ENCODE results near the gene LRRC28.

Gene LRRC28

GRCh38 chr15:99209326-99209725 is 42.0 kb upstream of the LRRC28 start:
- no peaks in the 10 kb centered on the region for H3K27me3 ChIP-seq (ENCODE audit: insufficient read depth, poor library complexity, severe bottlenecking)
- H3K27ac ChIP-seq (replicated peaks), result no peak overlapping the region
- TF ChIP-seq SPI1 (IDR thresholded peaks at IDR 0.05; ENCODE audit: borderline replicate concordance, low read depth) (no peak), POLR2AphosphoS5 (IDR thresholded peaks at IDR 0.05; ENCODE audit: low read depth) (no peak), GABPA (IDR thresholded peaks at IDR 0.05; ENCODE audit: low read depth) (no peak)
- TF ChIP-seq, protein P1, sequence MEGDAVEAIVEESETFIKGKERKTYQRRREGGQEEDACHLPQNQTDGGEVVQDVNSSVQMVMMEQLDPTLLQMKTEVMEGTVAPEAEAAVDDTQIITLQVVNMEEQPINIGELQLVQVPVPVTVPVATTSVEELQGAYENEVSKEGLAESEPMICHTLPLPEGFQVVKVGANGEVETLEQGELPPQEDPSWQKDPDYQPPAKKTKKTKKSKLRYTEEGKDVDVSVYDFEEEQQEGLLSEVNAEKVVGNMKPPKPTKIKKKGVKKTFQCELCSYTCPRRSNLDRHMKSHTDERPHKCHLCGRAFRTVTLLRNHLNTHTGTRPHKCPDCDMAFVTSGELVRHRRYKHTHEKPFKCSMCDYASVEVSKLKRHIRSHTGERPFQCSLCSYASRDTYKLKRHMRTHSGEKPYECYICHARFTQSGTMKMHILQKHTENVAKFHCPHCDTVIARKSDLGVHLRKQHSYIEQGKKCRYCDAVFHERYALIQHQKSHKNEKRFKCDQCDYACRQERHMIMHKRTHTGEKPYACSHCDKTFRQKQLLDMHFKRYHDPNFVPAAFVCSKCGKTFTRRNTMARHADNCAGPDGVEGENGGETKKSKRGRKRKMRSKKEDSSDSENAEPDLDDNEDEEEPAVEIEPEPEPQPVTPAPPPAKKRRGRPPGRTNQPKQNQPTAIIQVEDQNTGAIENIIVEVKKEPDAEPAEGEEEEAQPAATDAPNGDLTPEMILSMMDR (IDR thresholded peaks at IDR 0.05; ENCODE audit: insufficient read depth, low read length), result no peak
- TF ChIP-seq, protein P2, sequence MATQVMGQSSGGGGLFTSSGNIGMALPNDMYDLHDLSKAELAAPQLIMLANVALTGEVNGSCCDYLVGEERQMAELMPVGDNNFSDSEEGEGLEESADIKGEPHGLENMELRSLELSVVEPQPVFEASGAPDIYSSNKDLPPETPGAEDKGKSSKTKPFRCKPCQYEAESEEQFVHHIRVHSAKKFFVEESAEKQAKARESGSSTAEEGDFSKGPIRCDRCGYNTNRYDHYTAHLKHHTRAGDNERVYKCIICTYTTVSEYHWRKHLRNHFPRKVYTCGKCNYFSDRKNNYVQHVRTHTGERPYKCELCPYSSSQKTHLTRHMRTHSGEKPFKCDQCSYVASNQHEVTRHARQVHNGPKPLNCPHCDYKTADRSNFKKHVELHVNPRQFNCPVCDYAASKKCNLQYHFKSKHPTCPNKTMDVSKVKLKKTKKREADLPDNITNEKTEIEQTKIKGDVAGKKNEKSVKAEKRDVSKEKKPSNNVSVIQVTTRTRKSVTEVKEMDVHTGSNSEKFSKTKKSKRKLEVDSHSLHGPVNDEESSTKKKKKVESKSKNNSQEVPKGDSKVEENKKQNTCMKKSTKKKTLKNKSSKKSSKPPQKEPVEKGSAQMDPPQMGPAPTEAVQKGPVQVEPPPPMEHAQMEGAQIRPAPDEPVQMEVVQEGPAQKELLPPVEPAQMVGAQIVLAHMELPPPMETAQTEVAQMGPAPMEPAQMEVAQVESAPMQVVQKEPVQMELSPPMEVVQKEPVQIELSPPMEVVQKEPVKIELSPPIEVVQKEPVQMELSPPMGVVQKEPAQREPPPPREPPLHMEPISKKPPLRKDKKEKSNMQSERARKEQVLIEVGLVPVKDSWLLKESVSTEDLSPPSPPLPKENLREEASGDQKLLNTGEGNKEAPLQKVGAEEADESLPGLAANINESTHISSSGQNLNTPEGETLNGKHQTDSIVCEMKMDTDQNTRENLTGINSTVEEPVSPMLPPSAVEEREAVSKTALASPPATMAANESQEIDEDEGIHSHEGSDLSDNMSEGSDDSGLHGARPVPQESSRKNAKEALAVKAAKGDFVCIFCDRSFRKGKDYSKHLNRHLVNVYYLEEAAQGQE (IDR thresholded peaks at IDR 0.05; ENCODE audit: insufficient replicate concordance, low read depth), result no peak
- no peak overlapping the region for H3K4me3 ChIP-seq (replicated peaks; ENCODE audit: insufficient read depth, low read length)
- no peak for DNase-seq (ENCODE audit: low read depth in 1 of 2, low spot score in 1 of 2)

DNA sequence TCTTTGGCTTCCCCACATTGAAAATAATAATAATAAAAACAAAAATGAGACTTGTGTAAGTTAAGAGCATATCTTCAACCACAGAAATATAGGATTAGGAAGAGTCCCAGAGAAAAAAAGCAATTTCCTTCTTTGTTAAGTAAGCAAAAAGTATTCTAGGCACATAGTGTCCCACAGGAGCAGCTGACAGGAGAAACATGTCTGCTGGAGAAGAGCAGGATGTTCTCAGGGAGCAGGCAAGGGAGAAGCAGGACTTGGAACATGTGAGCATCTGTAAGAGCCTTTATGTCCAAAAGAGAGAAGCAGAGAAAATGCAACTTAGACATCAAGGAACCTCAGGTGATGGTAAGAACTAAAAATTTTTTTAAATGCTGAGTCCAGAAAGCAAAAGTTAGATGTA is 40.9 kb upstream of the LRRC28 start:
- no peak overlapping the region for H3K4me3 ChIP-seq (replicated peaks; ENCODE audit: insufficient read depth, low read length)
- no peak for DNase-seq (ENCODE audit: low read depth in 1 of 2, low spot score in 1 of 2)
- no peaks in the 10 kb centered on the region for H3K27me3 ChIP-seq (ENCODE audit: insufficient read depth, poor library complexity, severe bottlenecking)
- no peak for TF ChIP-seq POLR2AphosphoS5 (IDR thresholded peaks at IDR 0.05; ENCODE audit: low read depth)
- TF ChIP-seq, protein P1 (IDR thresholded peaks at IDR 0.05; ENCODE audit: insufficient read depth, low read length), result no peak
- TF ChIP-seq, protein P2 (IDR thresholded peaks at IDR 0.05; ENCODE audit: insufficient replicate concordance, low read depth), result no peak
- TF ChIP-seq SPI1 (IDR thresholded peaks at IDR 0.05; ENCODE audit: borderline replicate concordance, low read depth), result no peak
- TF ChIP-seq GABPA (IDR thresholded peaks at IDR 0.05; ENCODE audit: low read depth), result no peak
- H3K27ac ChIP-seq (replicated peaks), result no peak overlapping the region

DNA sequence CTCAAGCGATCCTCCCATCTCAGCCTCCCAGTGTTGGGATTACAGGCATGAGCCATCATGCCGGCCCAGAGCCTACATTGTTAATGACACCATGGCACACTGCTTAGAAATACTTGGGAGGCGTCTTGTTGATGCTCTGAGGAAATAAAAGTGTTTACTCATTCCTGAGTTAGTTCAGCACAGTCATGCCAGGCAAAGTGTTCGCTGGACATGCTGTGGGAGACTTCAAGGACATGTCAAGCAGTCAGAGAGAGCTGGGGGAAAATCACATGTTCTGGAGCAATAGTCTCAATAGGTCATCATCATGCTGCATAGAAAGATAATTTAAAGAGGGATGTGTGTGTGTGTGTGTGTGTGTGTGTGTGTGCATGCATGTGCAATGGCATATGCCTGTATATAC is 39.4 kb upstream of the LRRC28 start:
- H3K27me3 ChIP-seq (ENCODE audit: insufficient read depth, poor library complexity, severe bottlenecking), result no peaks in the 10 kb centered on the region
- DNase-seq (ENCODE audit: low read depth in 1 of 2, low spot score in 1 of 2), result no peak
- no peak overlapping the region for H3K4me3 ChIP-seq (replicated peaks; ENCODE audit: insufficient read depth, low read length)
- TF ChIP-seq, protein P1 (IDR thresholded peaks at IDR 0.05; ENCODE audit: insufficient read depth, low read length), result no peak
- TF ChIP-seq POLR2AphosphoS5 (IDR thresholded peaks at IDR 0.05; ENCODE audit: low read depth), result no peak
- TF ChIP-seq GABPA (IDR thresholded peaks at IDR 0.05; ENCODE audit: low read depth), result no peak
- TF ChIP-seq, protein P2 (IDR thresholded peaks at IDR 0.05; ENCODE audit: insufficient replicate concordance, low read depth), result no peak
- no peak for TF ChIP-seq SPI1 (IDR thresholded peaks at IDR 0.05; ENCODE audit: borderline replicate concordance, low read depth)
- H3K27ac ChIP-seq (replicated peaks), result no peak overlapping the region
